ENCODE results near the gene C12orf76. TPM values are rescaled to one million over a fixed set of nuclear protein-coding genes. Genes with fewer than 3 reads are reported as not detected.

The C12orf76 gene
- total and polyA plus RNA-seq, 2 of the 13 experiments (the other 11 are each of a cell fraction or from before 2014, with no cell fraction given) = 15.8 to 38.4 TPM

GRCh38 chr12:110079477-110080400, 31.4 kb upstream of the C12orf76 start (continued):
- TF ChIP-seq THAP9 (CRISPR knock-in tag; IDR thresholded peaks at IDR 0.05; ENCODE audit: borderline replicate concordance) = peak; percentile 61; the same call in 1 of the 2 replicates
- 0 out of 2 replicates have a peak, but pooled peaks have one; percentile 22 for TF ChIP-seq ZNF768 (CRISPR knock-in tag; IDR thresholded peaks at IDR 0.05)
- TF ChIP-seq, protein P1, sequence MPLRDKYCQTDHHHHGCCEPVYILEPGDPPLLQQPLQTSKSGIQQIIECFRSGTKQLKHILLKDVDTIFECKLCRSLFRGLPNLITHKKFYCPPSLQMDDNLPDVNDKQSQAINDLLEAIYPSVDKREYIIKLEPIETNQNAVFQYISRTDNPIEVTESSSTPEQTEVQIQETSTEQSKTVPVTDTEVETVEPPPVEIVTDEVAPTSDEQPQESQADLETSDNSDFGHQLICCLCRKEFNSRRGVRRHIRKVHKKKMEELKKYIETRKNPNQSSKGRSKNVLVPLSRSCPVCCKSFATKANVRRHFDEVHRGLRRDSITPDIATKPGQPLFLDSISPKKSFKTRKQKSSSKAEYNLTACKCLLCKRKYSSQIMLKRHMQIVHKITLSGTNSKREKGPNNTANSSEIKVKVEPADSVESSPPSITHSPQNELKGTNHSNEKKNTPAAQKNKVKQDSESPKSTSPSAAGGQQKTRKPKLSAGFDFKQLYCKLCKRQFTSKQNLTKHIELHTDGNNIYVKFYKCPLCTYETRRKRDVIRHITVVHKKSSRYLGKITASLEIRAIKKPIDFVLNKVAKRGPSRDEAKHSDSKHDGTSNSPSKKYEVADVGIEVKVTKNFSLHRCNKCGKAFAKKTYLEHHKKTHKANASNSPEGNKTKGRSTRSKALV (CRISPR knock-in tag; IDR thresholded peaks at IDR 0.05) = 0 out of 2 replicates have a peak, but pooled peaks have one; percentile 34
- no peak for TF ChIP-seq HNRNPK (IDR thresholded peaks at IDR 0.05; ENCODE audit: low read depth, low read length, poor library complexity, severe bottlenecking)
- 0 out of 2 replicates have a peak, but pooled peaks have one; percentile 83 for TF ChIP-seq NFATC3 (CRISPR knock-in tag; IDR thresholded peaks at IDR 0.05)
- peak; percentile 16; the same call in 1 of the 2 replicates for TF ChIP-seq NFIC (IDR thresholded peaks at IDR 0.05; ENCODE audit: low read length)
- TF ChIP-seq RFXANK (CRISPR knock-in tag; IDR thresholded peaks at IDR 0.05) = no peak
- TF ChIP-seq SMAD3 (CRISPR knock-in tag; IDR thresholded peaks at IDR 0.05) = peak; percentile 87; the same call in 1 of the 2 replicates
- TF ChIP-seq ZNF101 (CRISPR knock-in tag; IDR thresholded peaks at IDR 0.05; ENCODE audit: borderline replicate concordance, low read depth) = peak; percentile 79; the same call in 1 of the 2 replicates
- peak; percentile 44 for TF ChIP-seq IKZF4 (CRISPR knock-in tag; IDR thresholded peaks at IDR 0.05; ENCODE audit: borderline replicate concordance, low read depth, not compliant biosample characterization)
- peak; percentile 83; the same call in 1 of the 2 replicates for TF ChIP-seq RFXAP (CRISPR knock-in tag; IDR thresholded peaks at IDR 0.05; ENCODE audit: borderline replicate concordance)
- TF ChIP-seq KDM3A (CRISPR knock-in tag; IDR thresholded peaks at IDR 0.05; ENCODE audit: low read depth) = no peak
- TF ChIP-seq, protein P2, sequence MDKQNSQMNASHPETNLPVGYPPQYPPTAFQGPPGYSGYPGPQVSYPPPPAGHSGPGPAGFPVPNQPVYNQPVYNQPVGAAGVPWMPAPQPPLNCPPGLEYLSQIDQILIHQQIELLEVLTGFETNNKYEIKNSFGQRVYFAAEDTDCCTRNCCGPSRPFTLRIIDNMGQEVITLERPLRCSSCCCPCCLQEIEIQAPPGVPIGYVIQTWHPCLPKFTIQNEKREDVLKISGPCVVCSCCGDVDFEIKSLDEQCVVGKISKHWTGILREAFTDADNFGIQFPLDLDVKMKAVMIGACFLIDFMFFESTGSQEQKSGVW (CRISPR knock-in tag; IDR thresholded peaks at IDR 0.05; ENCODE audit: borderline replicate concordance) = 0 out of 2 replicates have a peak, but pooled peaks have one; percentile 39
- 0 out of 2 replicates have a peak, but pooled peaks have one; percentile 37 for TF ChIP-seq CHCHD3 (CRISPR knock-in tag; IDR thresholded peaks at IDR 0.05)
- peak; percentile 80; the same call in 1 of the 2 replicates for TF ChIP-seq ZNF607 (CRISPR knock-in tag; IDR thresholded peaks at IDR 0.05; ENCODE audit: borderline replicate concordance)
- 0 out of 2 replicates have a peak, but pooled peaks have one; percentile 42 for TF ChIP-seq ZNF441 (CRISPR knock-in tag; IDR thresholded peaks at IDR 0.05; ENCODE audit: borderline replicate concordance)
- TF ChIP-seq FOSL1 (CRISPR knock-in tag; IDR thresholded peaks at IDR 0.05; ENCODE audit: borderline replicate concordance) = no peak
- no peak for TF ChIP-seq JUND (CRISPR knock-in tag; IDR thresholded peaks at IDR 0.05)
- TF ChIP-seq ZKSCAN1 (IDR thresholded peaks at IDR 0.05; ENCODE audit: low read length) = no peak
- peak; percentile 90 for TF ChIP-seq SOX13 (IDR thresholded peaks at IDR 0.05)
- TF ChIP-seq SOX13 (CRISPR knock-in tag; conservative IDR thresholded peaks at IDR 0.05 in 1 of 2, IDR thresholded peaks at IDR 0.05 in 1 of 2) = peak in 1 of 2 experiments; percentile 98; a peak in 2 of 4 replicates
- peak; percentile 75 for TF ChIP-seq GATAD1 (CRISPR knock-in tag; IDR thresholded peaks at IDR 0.05)
- peak; percentile 89 for TF ChIP-seq POGZ (CRISPR knock-in tag; IDR thresholded peaks at IDR 0.05)
- TF ChIP-seq ETV5 (CRISPR knock-in tag; IDR thresholded peaks at IDR 0.05; ENCODE audit: borderline replicate concordance) = peak; percentile 69

Data from HepG2 (cell line).